ENCODE measurements around the gene ADGRG2. TPM values are rescaled to one million over a fixed set of nuclear protein-coding genes. Genes with fewer than 3 reads are reported as not detected.

The ADGRG2 gene
- total RNA-seq, 2 donors from 2014 or later, result 5.2 to 6.0 TPM

GRCh38 chrX:19034025-19034424, 88.2 kb downstream of the ADGRG2 start:
- no peaks in the 10 kb centered on the region for H3K9me3 ChIP-seq
- no peaks in the 10 kb centered on the region for H3K4me1 ChIP-seq (replicated peaks)
- intact Hi-C loops (cut with DNase I), result no loop called here
- TF ChIP-seq CTCF (IDR thresholded peaks at IDR 0.05), result no peak
- TF ChIP-seq POLR2A (IDR thresholded peaks at IDR 0.05), result no peak
- no peak for TF ChIP-seq POLR2AphosphoS5 (IDR thresholded peaks at IDR 0.05)
- H3K4me3 ChIP-seq, result no peak overlapping the region
- DNase-seq (ENCODE audit: low spot score), result no peak
- H3K27me3 ChIP-seq (replicated peaks; ENCODE audit: insufficient read depth), result no peaks in the 10 kb centered on the region
- H3K36me3 ChIP-seq, result no peaks in the 10 kb centered on the region
- H3K27ac ChIP-seq, result no peak overlapping the region
- 81% methylated on average over 6 of the region's 6 CpGs for WGBS

DNA sequence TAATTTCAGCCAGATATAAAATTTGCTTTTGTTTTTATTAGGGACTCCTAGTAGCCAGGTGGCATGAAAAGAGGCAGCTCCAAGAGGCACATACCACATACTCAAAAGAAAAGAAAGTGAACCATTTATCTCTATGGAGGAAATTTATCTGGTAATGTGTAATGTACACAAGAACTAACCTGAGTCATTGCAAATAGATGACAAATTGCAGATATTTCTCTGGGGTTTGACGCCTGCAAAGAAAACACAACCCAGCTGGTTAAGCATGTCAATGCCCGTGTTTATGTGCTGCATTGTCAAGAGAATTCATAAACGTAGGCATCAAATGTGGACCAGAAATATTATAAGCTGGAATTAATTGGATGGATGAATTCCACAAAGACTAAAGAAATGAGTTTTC, 91.5 kb downstream of the ADGRG2 start:
- no peaks in the 10 kb centered on the region for H3K4me1 ChIP-seq (replicated peaks)
- DNase-seq (ENCODE audit: low spot score), result no peak
- 60% methylated on average over 3 of the region's 3 CpGs for whole genome bisulfite sequencing
- no peak overlapping the region for H3K4me3 ChIP-seq
- no peaks in the 10 kb centered on the region for H3K36me3 ChIP-seq
- H3K27ac ChIP-seq, result no peak overlapping the region
- intact Hi-C loops (cut with DNase I), result no loop called here
- no peak for TF ChIP-seq CTCF (IDR thresholded peaks at IDR 0.05)
- TF ChIP-seq POLR2A (IDR thresholded peaks at IDR 0.05), result no peak
- no peak for TF ChIP-seq POLR2AphosphoS5 (IDR thresholded peaks at IDR 0.05)
- no peaks in the 10 kb centered on the region for H3K27me3 ChIP-seq (replicated peaks; ENCODE audit: insufficient read depth)
- H3K9me3 ChIP-seq, result no peaks in the 10 kb centered on the region

DNA sequence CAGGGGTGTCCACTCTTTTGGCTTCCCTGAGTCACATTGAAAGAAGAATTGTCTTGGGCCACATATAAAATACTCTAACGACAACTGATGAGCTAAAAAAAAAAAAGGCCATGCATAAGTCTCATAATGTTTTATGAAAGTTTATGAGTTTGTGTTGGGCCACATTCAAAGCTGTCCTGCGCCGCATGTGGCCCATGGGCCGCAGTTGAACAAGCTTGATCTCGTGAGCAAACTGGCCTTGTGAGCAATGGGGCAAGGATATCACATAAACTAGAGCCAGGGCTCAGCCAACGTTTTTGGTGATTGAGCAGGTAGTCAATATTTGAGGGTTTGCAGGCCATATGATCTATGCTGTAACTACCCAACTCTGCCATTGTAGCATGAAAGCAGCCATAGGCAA, 93.7 kb downstream of the ADGRG2 start:
- 64% methylated on average over 6 of the region's 6 CpGs for WGBS
- H3K4me3 ChIP-seq, result no peak overlapping the region
- no peak overlapping the region for H3K27ac ChIP-seq
- intact Hi-C loops (cut with DNase I), result no loop called here
- no peaks in the 10 kb centered on the region for H3K4me1 ChIP-seq (replicated peaks)
- DNase-seq (ENCODE audit: low spot score), result peak; percentile 28
- no peaks in the 10 kb centered on the region for H3K36me3 ChIP-seq
- H3K27me3 ChIP-seq (replicated peaks; ENCODE audit: insufficient read depth), result no peaks in the 10 kb centered on the region
- no peaks in the 10 kb centered on the region for H3K9me3 ChIP-seq
- TF ChIP-seq POLR2AphosphoS5 (IDR thresholded peaks at IDR 0.05), result peak; percentile 59
- TF ChIP-seq POLR2A (IDR thresholded peaks at IDR 0.05), result no peak
- TF ChIP-seq CTCF (IDR thresholded peaks at IDR 0.05), result no peak

DNA sequence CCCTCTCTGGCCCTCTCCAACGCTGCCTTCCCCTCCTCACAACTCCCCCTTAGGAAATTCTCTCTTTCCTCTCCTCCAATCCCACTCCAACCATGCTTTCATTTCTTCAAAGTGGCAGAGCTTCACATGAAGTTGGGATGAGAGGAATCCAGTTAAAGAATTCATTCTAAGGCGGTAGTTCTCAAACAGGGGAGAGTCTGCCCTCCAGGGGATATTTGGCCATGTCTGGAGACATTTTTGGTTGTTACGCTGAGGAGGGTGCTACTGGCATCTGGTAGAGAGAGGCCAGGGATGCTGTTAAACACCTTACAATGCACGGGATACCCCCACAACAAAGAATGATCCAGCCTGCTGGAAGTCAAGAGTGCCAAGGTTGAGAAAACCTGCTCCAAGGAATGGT, 97.9 kb downstream of the ADGRG2 start:
- WGBS, result 93% methylated on average over 4 of the region's 4 CpGs

More for the DNA sequence above, 97.9 kb downstream of the ADGRG2 start:
- H3K9me3 ChIP-seq, result no peaks in the 10 kb centered on the region
- DNase-seq (ENCODE audit: low spot score), result no peak
- no peak for TF ChIP-seq POLR2AphosphoS5 (IDR thresholded peaks at IDR 0.05)
- no peak for TF ChIP-seq CTCF (IDR thresholded peaks at IDR 0.05)
- no peak for TF ChIP-seq POLR2A (IDR thresholded peaks at IDR 0.05)
- no peak overlapping the region for H3K4me3 ChIP-seq
- H3K4me1 ChIP-seq (replicated peaks), result no peaks in the 10 kb centered on the region
- H3K27me3 ChIP-seq (replicated peaks; ENCODE audit: insufficient read depth), result no peaks in the 10 kb centered on the region
- H3K36me3 ChIP-seq, result no peaks in the 10 kb centered on the region
- intact Hi-C loops (cut with DNase I), result no loop called here
- H3K27ac ChIP-seq, result no peak overlapping the region
